ENCODE results near the gene RPL36AL. TPM values are rescaled to one million over a fixed set of nuclear protein-coding genes. Genes with fewer than 3 reads are reported as not detected.

Gene RPL36AL
- polyA plus RNA-seq, 2 of the 4 experiments (the other 2 are of a cell fraction): 390 to 469 TPM

- DNase-seq (ENCODE audit: low read depth in 1 of 2, low spot score in 1 of 2) (no peak), FAIRE-seq (no peak), ATAC-seq (no peak)
- H3K4me1 ChIP-seq: peaks cover 8% of the 10 kb centered on the region; the same call in 2 of the 3 replicates
- no peak overlapping the region for H3K4me3 ChIP-seq
- CTCF ChIA-PET: interaction anchor here (0.5 to 2.6 kb wide), 3 partner anchors 9 to 236 kb away, joined by 3 to 7 read pairs (median 3); partner anchors contain the start of genes MGAT2 and RPL36AL
- WGBS (ENCODE audit: missing lambda C conversion rate): 90% methylated on average over 4 of the region's 4 CpGs
- no peak overlapping the region for H3K27ac ChIP-seq
- POLR2A ChIA-PET: interaction anchor here (0.7 to 1.1 kb wide), 3 partner anchors 8 to 250 kb away, joined by 3 to 4 read pairs (median 4); partner anchors contain the start of genes MGAT2 and RPL36AL
- TF ChIP-seq ESRRA (IDR thresholded peaks at IDR 0.05; ENCODE audit: borderline replicate concordance, low read length): no peak
- no peak for TF ChIP-seq CHD4 (IDR thresholded peaks at IDR 0.05; ENCODE audit: borderline replicate concordance)
- H3K9me3 ChIP-seq: no peaks in the 10 kb centered on the region
- H3K4me2 ChIP-seq: no peak overlapping the region
Measured at GRCh38 chr14:49612251-49612650, 8.2 kb downstream of the RPL36AL start.

- no peak for DNase-seq (ENCODE audit: low read depth in 1 of 2, low spot score in 1 of 2)
- H3K4me3 ChIP-seq: no peak overlapping the region
- POLR2A ChIA-PET: interaction anchor here (0.7 to 0.9 kb wide), 2 partner anchors 9 to 13 kb away, joined by 3 to 9 read pairs; partner anchors contain the start of genes LRR1, MGAT2 and RPL36AL
- no peak for FAIRE-seq
- no peaks in the 10 kb centered on the region for H3K9me3 ChIP-seq
- H3K27ac ChIP-seq: no peak overlapping the region
- 88% methylated on average over 6 of the region's 6 CpGs for WGBS (ENCODE audit: missing lambda C conversion rate)
- no peak for TF ChIP-seq MAX (IDR thresholded peaks at IDR 0.05)
- CTCF ChIA-PET: interaction anchor here (4.4 kb wide), 1 partner anchor 20 kb away, joined by 15 read pairs; the partner anchor contains the start of gene RPS29
- H3K4me2 ChIP-seq: no peak overlapping the region
- peaks cover 5% of the 10 kb centered on the region; the same call in 1 of the 3 replicates for H3K4me1 ChIP-seq
- no peak for ATAC-seq
Measured at GRCh38 chr14:49607583-49607982, 12.8 kb downstream of the RPL36AL start.

- peak within 1 kb of the TSS; percentile 88 for H3K4me2 ChIP-seq
- DNase-seq (ENCODE audit: low read depth in 1 of 2, low spot score in 1 of 2) (peak; percentile 79 to 91), ATAC-seq (peak; percentile 89 to 90), FAIRE-seq (no peak)
- ChIA-PET POLR2A (interaction anchor here (0.8 to 2.8 kb wide), 5 partner anchors 9 to 35 kb away, joined by 3 to 27 read pairs (median 7); partner anchors contain the start of genes MGAT2, RPL36AL and RPS29), CTCF (interaction anchor here (1.0 to 1.9 kb wide), 6 partner anchors 9 to 24 kb away, joined by 3 to 14 read pairs (median 4); partner anchors contain the start of genes MGAT2 and RPS29)
- H3K9me3 ChIP-seq: no peaks in the 10 kb centered on the region
- peak within 1 kb of the TSS; percentile 92 to 96 for H3K27ac ChIP-seq
- H3K4me3 ChIP-seq: peak within 1 kb of the TSS; percentile 62
- 0 out of 3 replicates have a peak, but pooled peaks cover 7% of the 10 kb centered on the region for H3K4me1 ChIP-seq
- 1% methylated on average over 42 of the region's 77 CpGs for WGBS (ENCODE audit: missing lambda C conversion rate)
- TF ChIP-seq E2F6 (IDR thresholded peaks at IDR 0.05; ENCODE audit: borderline replicate concordance, low read depth) (peak; percentile 76; the same call in 1 of the 2 replicates), PHF8 (IDR thresholded peaks at IDR 0.05; ENCODE audit: borderline replicate concordance, low read depth) (peak; percentile 27; the same call in 1 of the 2 replicates), HDAC2 (IDR thresholded peaks at IDR 0.05) (peak; percentile 4; the same call in 1 of the 2 replicates), RFX5 (IDR thresholded peaks at IDR 0.05) (0 out of 2 replicates have a peak, but pooled peaks have one; percentile 17), CHD2 (IDR thresholded peaks at IDR 0.05; ENCODE audit: low read length, partially characterized antibody) (peak; percentile 85), POLR2A (IDR thresholded peaks at IDR 0.05; ENCODE audit: low read length) (peak; percentile 71), MAX (IDR thresholded peaks at IDR 0.05) (peak; percentile 88), USF2 (IDR thresholded peaks at IDR 0.05) (no peak), TFCP2L1 (CRISPR knock-in tag; IDR thresholded peaks at IDR 0.05) (peak; percentile 71; the same call in 1 of the 2 replicates), HMGXB4 (CRISPR knock-in tag; IDR thresholded peaks at IDR 0.05; ENCODE audit: borderline replicate concordance) (0 out of 2 replicates have a peak, but pooled peaks have one; percentile 23), MYC (IDR thresholded peaks at IDR 0.05; ENCODE audit: borderline replicate concordance, low read length) (peak; percentile 35; the same call in 1 of the 2 replicates), REST (IDR thresholded peaks at IDR 0.05) (peak; percentile 80), FOSB (CRISPR knock-in tag; IDR thresholded peaks at IDR 0.05) (no peak), BCL3 (IDR thresholded peaks at IDR 0.05) (no peak), JUN (IDR thresholded peaks at IDR 0.05) (peak; percentile 89 to 97), KDM5A (IDR thresholded peaks at IDR 0.05) (0 out of 2 replicates have a peak, but pooled peaks have one; percentile 59), FOSL2 (IDR thresholded peaks at IDR 0.05) (no peak), FOSL2 (CRISPR knock-in tag; IDR thresholded peaks at IDR 0.05) (peak; percentile 14; the same call in 1 of the 2 replicates), BHLHE40 (IDR thresholded peaks at IDR 0.05; ENCODE audit: low read depth, low read length) (no peak)
Measured at GRCh38 chr14:49598485-49599300, 21.7 kb downstream of the RPL36AL start, which contains the start of gene LRR1. TSS of gene LRR1 (plus strand) at chr14:49598940. CDS start at chr14:49599021, 81 bp downstream.

Measured in A549 (cell line).